C4-2B (cell line): Measurements from ENCODE around the gene KDM3B.

ENCODE experiments used
- ZFX ChIP-seq: fragments of 450-650 bp; IDR thresholded peaks from 2 replicates; pipeline ENCODE4 v1.6.1; 2017
- TF ChIP-seq, protein P1 (sequence below): fragments of 450-650 bp; conservative IDR thresholded peaks from 2 replicates; pipeline ENCODE4 v1.5.1; 2017; ENCODE audit warnings: mild to moderate bottlenecking

- TF ChIP-seq, protein P1, sequence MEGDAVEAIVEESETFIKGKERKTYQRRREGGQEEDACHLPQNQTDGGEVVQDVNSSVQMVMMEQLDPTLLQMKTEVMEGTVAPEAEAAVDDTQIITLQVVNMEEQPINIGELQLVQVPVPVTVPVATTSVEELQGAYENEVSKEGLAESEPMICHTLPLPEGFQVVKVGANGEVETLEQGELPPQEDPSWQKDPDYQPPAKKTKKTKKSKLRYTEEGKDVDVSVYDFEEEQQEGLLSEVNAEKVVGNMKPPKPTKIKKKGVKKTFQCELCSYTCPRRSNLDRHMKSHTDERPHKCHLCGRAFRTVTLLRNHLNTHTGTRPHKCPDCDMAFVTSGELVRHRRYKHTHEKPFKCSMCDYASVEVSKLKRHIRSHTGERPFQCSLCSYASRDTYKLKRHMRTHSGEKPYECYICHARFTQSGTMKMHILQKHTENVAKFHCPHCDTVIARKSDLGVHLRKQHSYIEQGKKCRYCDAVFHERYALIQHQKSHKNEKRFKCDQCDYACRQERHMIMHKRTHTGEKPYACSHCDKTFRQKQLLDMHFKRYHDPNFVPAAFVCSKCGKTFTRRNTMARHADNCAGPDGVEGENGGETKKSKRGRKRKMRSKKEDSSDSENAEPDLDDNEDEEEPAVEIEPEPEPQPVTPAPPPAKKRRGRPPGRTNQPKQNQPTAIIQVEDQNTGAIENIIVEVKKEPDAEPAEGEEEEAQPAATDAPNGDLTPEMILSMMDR: no peak
- TF ChIP-seq ZFX: no peak
Observed at GRCh38 chr5:138350563-138350890, 2.0 kb upstream of the KDM3B start.
